GM12878 (cell line): ENCODE data around the gene KNSTRN.

Experiments used
- EP300 ChIP-seq, 2 experiments: fragments of 150-350 bp in 1 of 2; IDR thresholded peaks; 2 replicates each; pipeline ENCODE4 v1.6.1; 2011 to 2012; ENCODE audit warnings: low read depth in 2 of 2, low read length in 2 of 2, borderline replicate concordance in 1 of 2, improper control_type of control experiment in 1 of 2, inconsistent platforms in 1 of 2; ENCODE audit not compliant: control insufficient read depth in 1 of 2
- ESRRA ChIP-seq: IDR thresholded peaks from 2 replicates; pipeline ENCODE4 v1.6.1; 2012; ENCODE audit warnings: mild to moderate bottlenecking, low read length, improper control_type of control experiment
- RCOR1 ChIP-seq: conservative IDR thresholded peaks from 2 replicates; pipeline ENCODE4 v1.6.1; 2012; ENCODE audit warnings: low read depth, low read length, improper control_type of control experiment
- TCF12 ChIP-seq: IDR thresholded peaks from 2 replicates; pipeline ENCODE4 v1.6.1; 2011; ENCODE audit warnings: low read depth, mild to moderate bottlenecking, low read length
- ZNF274 ChIP-seq: IDR thresholded peaks from one replicate; pipeline ENCODE4 v1.8.0; 2011; ENCODE audit not compliant: insufficient read length, insufficient read depth

DNA sequence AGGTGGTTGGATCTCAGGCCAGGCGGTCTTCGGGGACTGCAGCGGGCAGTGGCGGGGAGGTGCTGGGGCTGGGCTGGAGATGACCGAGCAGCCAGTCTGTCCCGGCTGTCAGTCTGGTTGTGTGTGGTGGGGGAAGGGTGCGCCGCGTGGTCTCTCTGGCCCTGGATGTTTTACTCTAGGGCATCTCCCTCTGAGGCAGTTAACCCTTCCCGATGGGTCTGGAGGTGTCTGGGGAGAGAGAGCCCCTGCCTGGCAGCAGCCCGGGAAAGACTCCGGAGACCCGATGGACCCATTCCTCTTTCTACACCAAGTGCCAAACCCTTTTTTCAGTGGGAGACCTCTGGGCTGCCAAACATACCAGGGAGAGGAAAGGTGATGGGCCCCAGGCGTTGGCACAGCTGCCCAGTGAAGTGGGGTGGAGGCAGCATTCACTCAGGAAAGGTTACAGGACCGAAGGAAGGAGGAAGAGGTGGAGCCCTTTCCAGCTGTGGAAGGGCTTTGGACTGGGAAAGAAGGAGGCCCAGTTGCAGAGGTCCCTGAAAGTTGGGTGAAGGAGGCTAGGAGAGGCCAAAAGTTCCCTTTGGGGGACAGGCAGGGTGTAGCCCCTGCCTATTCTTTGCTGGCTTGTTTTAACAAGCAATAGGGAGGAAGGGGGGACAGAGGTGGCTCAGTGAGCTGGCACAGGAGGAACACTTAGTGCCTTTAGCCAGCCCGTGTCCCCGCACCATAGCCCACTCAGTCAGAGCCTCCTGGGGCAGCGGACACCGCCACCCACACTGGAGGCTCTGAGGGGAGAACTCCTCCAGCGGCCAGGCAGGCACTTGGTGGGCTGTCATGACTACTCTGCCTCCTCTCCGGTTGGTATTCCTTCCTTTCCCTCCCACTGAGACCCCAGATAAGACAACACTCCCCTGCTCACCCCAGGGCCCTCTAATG is 55.5 kb downstream of the KNSTRN start:
- no peak for TF ChIP-seq ESRRA
- TF ChIP-seq TCF12: no peak
- no peak for TF ChIP-seq EP300 (IDR thresholded peaks at IDR 0.05; ENCODE audit: borderline replicate concordance in 1 of 2, control insufficient read depth in 1 of 2, low read depth in 2 of 2, low read length in 2 of 2)
- no peak for TF ChIP-seq RCOR1
- no peak for TF ChIP-seq ZNF274
